Lung microvascular endothelial cell (primary cell): Measurements from ENCODE around the gene COX10. TPM values are rescaled to one million over a fixed set of nuclear protein-coding genes. Genes with fewer than 3 reads are reported as not detected.
A peak's percentile ranks its signal among the peaks of the same experiment; 100 is the strongest.
"Not testable (repeated sequence)": the region's sequence is repeated elsewhere in the genome, so short reads cannot be mapped to it uniquely, and the experiment has no call there.

Source experiments
- DNase-seq, 2 donors: peaks; one replicate each; pipeline versions ENCODE4 v3.0.0 to v3.0.0-alpha.2; 2010; ENCODE audit warnings: low read depth in 2 of 2
- total RNA-seq: library from RNA; depleted of rRNA; stranded (reverse); fragments of >200 nt; gene quantifications from 2 replicates; pipeline ENCODE4 v1.2.1, GENCODE V29; 2014

COX10 gene
- 8.7 and 10.7 TPM in 2 replicates for total RNA-seq

- peak; percentile 78 to 80 for DNase-seq
These were observed at the start of gene COX10 for GRCh38 chr17:14069251-14070021. Gene COX10, plus strand, starts transcription at chr17:14069504. Its CDS starts 102 bp downstream, at chr17:14069606.

DNA sequence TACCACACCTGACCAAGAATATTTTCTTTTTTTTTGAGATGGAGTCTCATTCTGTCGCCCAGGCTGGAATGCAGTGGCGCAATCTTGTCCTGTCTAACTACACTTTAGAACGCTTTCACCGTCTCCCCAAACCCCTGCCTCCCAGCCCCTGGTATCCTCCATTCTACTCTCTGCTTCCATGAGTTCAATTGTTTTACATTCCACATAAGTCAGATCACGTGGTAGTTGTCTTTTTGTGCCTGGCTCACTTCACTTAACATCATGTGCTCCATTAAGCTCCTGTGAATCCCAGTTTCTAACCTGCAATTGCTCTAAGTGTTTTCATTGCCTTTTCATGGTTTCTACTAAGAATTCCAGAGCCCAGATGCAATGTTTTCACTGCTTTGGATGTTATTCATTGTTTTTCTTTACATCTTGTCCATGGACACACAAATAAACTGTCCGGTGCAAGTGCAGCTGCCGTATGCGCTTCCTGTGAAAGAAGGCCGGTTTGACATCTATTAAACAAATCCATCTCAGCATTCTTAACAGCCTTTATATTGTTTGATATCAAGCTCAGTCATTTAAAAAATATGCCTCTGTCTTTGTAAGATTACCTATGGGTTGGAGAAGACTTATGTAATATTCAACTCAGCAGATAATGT lies 47.5 kb upstream of the COX10 start:
- DNase-seq = not testable (repeated sequence)

DNA sequence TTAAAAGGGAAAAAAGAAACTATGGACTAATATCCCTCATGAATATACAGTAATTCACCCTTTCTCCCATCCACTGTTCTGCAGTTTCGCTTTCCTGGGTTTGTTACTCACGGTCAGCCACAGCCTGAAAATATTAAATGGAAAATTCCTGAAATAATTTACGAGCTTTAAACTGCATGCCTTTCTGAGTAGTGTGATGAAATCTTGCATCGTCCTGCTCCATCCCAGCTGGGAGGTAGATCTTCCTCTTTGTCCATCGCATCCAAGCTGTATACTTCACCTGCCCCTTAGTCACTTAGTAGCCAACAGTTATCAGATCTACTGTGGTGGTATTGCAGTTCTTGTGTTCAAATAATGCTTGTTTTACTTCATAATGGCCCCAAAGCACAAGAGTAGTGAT lies 39.5 kb upstream of the COX10 start:
- not testable (repeated sequence) for DNase-seq

DNA sequence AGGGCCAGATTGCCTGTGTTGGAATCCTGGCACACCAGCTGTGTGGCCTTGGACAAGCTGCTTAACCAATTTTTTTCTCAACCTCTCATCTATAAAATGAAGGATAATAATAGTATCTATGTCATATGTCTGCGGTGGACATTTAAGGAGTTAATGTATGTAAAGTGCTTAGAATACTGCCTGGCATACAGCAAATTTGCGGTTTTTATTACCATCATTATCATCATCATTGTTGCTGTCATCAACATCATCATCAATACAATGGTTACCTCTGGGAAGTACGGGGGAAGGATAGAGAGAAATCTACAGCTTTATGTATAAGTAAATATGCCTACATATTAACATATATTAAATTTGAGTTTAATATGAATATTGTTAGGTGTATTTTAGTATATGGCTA lies 37.1 kb upstream of the COX10 start:
- DNase-seq = no peak

DNA sequence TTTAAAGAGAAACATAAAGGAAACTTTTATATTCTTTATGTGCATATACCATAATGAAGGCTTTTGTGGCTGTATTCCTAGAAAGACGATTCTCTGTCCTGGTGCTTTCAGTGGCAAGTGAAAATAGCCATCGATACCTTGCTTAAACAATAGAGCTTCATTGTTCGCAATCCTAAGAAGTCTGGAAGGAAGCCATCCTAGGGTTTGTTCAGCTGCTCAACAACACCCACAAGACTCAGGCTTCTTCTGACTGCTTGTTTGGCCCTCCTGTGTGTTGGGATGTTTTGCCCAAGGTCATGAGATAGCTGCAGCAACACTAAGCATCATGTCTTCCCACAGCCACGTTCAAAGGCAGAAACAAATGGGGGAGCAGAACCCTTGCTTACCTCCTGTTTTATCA lies 36.1 kb upstream of the COX10 start:
- no peak for DNase-seq

- no peak for DNase-seq
These were observed 31.9 kb upstream of the COX10 start for GRCh38 chr17:14037453-14037852.

GRCh38 chr17:14038206-14038605 lies 31.1 kb upstream of the COX10 start:
- DNase-seq = peak in 1 of 2 donors; percentile 8

DNA sequence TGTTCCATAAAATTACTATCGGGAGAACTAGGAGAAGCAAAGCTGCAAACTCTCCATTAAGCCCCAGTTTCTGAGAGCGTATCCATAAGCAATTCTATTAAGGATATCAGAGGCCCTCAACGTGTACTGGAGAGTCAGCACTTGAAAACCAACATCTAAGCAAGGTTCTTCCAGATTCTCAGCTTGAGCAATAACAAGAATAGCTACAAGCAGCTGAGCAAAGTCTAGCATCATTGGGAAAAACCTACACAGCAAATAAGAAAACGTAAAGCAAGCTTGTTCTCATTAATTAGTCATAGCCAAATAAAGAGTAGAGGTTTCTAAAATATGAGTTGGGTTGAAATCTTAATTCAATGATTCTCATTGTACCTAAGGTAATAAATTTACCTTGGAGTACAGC lies 26.9 kb upstream of the COX10 start:
- DNase-seq = no peak

DNA sequence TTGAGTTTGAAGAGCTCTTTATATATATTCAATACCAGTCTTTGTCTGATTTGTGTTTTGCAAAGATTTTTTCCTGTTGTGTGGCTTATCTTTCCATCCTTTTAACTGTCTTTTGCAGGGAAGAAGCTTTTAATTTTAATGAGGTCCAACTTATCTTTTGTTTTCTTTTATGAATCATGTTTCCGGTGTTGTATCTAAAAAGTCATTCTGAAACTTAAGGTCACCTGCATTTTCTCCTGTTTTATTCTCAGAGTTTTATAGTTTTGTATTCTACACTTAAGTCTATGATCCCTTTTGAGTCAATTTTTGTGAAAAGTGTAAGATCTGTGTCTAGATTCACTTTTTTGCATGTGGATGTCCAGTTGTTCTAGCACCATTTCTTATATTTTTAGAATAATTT lies 24.6 kb upstream of the COX10 start:
- DNase-seq = no peak

DNA sequence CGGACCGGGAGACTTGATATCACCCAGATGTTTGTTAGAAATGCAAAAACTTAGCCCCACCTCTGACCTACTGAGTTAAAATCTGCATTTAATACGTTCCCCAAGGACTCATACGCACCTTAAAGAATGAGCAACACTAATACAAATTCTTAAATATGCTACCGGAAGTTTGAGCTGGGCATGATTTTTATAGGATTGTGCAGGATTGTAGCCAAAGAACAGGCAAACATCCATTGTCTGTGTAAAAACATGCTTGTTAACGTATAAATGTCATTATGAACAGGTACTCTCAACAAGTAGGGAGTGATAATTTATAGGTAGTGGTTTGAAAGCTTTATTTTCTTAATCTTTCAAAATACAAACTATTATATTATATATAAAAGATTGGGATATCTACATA lies 22.3 kb upstream of the COX10 start:
- no peak for DNase-seq

- no peak for DNase-seq
These were observed 21.7 kb upstream of the COX10 start for GRCh38 chr17:14047591-14047990.

DNA sequence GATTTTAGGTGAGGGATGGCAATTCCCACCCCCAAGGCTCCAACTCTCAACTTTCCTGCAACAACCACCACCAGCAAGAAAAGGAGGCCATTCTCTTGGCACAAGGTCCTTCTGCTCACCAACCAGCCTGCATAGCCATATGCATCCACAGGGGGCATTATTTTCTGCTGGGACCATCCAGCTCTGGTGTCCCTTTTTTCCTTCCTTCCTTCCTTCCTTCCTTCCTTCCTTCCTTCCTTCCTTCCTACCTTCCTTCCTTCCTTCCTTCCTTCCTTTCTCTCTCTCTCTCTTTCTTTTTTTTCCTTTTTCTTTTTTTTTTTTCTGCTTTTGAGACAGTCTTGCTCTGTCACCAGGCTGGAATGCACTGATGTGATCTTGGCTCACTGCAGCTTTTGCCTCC lies 21.1 kb upstream of the COX10 start:
- DNase-seq = no peak

DNA sequence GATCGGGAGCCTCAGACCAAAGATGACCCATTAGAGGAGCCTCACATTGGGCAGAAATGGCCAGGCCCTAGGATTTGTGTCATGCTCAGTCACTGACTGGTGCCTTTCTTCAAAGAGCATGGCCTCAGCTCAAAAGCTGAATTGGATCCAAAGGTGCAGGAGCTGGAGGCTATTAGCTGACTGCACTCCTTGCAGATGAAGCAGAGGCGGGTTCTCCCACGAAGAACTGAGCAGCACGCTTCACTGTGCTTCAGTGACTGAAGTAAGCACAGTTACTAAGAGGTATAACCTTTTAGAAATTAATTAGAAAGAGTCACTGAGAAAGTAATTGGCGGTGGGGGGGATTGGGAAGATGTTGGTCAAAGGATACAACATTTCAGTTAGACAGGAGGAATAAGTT lies 18.7 kb upstream of the COX10 start:
- DNase-seq = no peak

DNA sequence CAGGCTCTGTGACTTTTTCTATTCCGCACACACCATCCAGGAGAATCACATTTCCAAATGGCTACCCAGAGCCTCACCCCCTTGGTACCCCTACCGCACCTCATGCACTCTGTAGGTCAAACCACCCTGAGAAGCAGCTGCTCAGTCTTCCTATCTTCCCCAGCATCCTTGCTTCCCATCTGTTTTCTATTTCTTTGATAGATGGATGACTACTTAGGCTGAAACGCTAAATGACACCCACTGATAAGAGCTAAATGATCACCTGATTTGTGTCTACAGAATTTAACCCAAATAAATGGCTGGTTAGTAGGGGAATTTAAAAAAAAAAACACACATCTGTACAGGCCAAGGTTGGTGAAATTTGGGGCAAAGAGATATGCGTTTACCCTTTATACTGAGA lies 17.6 kb upstream of the COX10 start:
- DNase-seq = no peak

DNA sequence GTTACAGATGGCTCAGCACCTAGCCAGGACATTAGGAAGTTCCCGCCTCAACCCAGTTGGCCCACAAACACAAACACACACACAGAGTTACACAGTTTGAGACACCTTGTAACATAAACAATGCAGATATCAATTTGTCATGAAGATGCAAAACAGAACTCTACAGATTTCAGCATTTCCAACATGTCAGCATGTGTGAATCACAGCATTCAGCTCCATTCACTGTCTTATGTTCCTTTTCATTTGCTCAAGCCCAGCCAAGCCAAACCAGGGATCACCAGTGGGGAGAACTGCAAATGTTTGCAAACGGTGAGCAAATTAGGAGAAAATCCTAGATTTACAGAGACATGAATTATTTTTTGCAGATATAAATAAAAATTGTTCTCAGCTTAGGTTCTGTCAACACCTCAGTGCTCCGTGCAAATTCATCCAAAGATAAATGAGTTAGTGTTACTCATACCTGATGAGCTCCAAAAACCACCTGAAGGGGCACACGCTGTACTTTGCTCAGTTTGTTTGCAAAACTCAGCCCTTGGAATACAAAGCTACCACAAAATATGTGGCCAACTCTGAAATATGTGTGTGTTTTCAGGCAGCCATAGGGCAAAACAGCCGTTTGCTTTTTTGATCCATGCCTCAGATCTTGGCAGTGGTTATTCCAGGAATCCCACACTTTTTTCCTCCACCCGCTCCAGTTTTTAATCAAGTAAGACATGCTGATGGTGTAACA lies 16.3 kb upstream of the COX10 start:
- peak in 1 of 2 donors; percentile 31 for DNase-seq

- peak in 1 of 2 donors; percentile 66 for DNase-seq
These were observed 11.7 kb upstream of the COX10 start for GRCh38 chr17:14057591-14057990.

- DNase-seq = no peak
These were observed 11.3 kb upstream of the COX10 start for GRCh38 chr17:14058051-14058450.

- no peak for DNase-seq
These were observed 8.6 kb upstream of the COX10 start for GRCh38 chr17:14060706-14061105.

GRCh38 chr17:14061666-14062560 lies 7.4 kb upstream of the COX10 start:
- DNase-seq = peak in 1 of 2 donors; percentile 89

DNA sequence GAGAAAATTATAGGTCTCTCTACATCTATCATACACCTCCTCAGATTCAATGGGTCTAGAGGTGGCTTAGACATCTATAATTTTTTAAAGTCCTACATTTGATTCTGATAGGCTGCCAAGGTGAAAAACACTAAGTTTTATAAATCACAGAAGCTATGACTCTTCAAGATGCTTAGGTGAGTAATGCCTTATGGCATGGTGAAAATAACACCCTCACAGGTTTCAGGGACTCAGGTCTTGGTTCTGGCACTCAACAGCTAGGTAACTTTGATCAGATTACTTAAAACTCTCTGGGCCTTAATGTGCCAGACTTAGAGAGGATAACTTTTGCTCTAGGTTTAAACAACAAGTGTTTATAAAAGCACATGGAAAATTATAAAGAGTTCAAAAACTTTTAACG lies 2.0 kb upstream of the COX10 start:
- DNase-seq = no peak

- DNase-seq = no peak
These were observed 608 bp upstream of the COX10 start for GRCh38 chr17:14068542-14069250.
